ENCODE data around the gene MLKL. TPM values are rescaled to one million over a fixed set of nuclear protein-coding genes. Genes with fewer than 3 reads are reported as not detected.
"Not testable (repeated sequence)": the region's sequence is repeated elsewhere in the genome, so short reads cannot be mapped to it uniquely, and the experiment has no call there.

The MLKL gene
- total and polyA plus RNA-seq, 4 donors = 1.6 to 4.6 (median 3.5) TPM

GRCh38 chr16:74723256-74723655 lies 22.6 kb upstream of the MLKL start:
- Histone ChIP-seq H3K36me3 (ENCODE audit: control insufficient read depth, insufficient read depth, low read length) (peaks cover 3% of the 10 kb centered on the region), H3K27me3 (ENCODE audit: control insufficient read depth, insufficient read depth, low read length) (peaks cover 2% of the 10 kb centered on the region), H3K27ac (ENCODE audit: low read depth, low read length) (no peak overlapping the region), H3K4me1 (ENCODE audit: control insufficient read depth, insufficient read depth, low read length) (peaks cover 31% of the 10 kb centered on the region), H3K9me3 (ENCODE audit: control insufficient read depth, insufficient read depth, low read length) (peaks cover 6% of the 10 kb centered on the region), H3K4me3 (ENCODE audit: low read depth, low read length) (no peak overlapping the region)
- no peak for DNase-seq (ENCODE audit: low read depth in 4 of 6, low spot score in 6 of 6)
- 92% methylated on average over 5 of the region's 7 CpGs for WGBS (ENCODE audit: insufficient coverage)

GRCh38 chr16:74722156-74722555 lies 21.5 kb upstream of the MLKL start:
- not testable (repeated sequence) for DNase-seq (ENCODE audit: low read depth in 4 of 6, low spot score in 6 of 6); H3K27me3 ChIP-seq (ENCODE audit: control insufficient read depth, insufficient read depth, low read length); H3K36me3 ChIP-seq (ENCODE audit: control insufficient read depth, insufficient read depth, low read length); H3K4me3 ChIP-seq (ENCODE audit: low read depth, low read length); H3K9me3 ChIP-seq (ENCODE audit: control insufficient read depth, insufficient read depth, low read length); H3K27ac ChIP-seq (ENCODE audit: low read depth, low read length)
- 88% methylated on average over 2 of the region's 2 CpGs for WGBS (ENCODE audit: insufficient coverage)
- H3K4me1 ChIP-seq (ENCODE audit: control insufficient read depth, insufficient read depth, low read length) = peaks cover 31% of the 10 kb centered on the region

GRCh38 chr16:74721716-74722115 lies 21.1 kb upstream of the MLKL start:
- 90% methylated on average over 11 of the region's 11 CpGs for WGBS (ENCODE audit: insufficient coverage)
- H3K27ac ChIP-seq (ENCODE audit: low read depth, low read length) = no peak overlapping the region

GRCh38 chr16:74720579-74720978 lies 19.9 kb upstream of the MLKL start:
- peaks cover 24% of the 10 kb centered on the region for H3K4me1 ChIP-seq (ENCODE audit: control insufficient read depth, insufficient read depth, low read length)
- H3K27ac ChIP-seq (ENCODE audit: low read depth, low read length) = no peak overlapping the region
- WGBS (ENCODE audit: insufficient coverage) = 80% methylated on average over 3 of the region's 5 CpGs
- no peak overlapping the region for H3K4me3 ChIP-seq (ENCODE audit: low read depth, low read length)
- H3K27me3 ChIP-seq (ENCODE audit: control insufficient read depth, insufficient read depth, low read length) = peaks cover 2% of the 10 kb centered on the region
- peaks cover 3% of the 10 kb centered on the region for H3K36me3 ChIP-seq (ENCODE audit: control insufficient read depth, insufficient read depth, low read length)
- DNase-seq (ENCODE audit: low read depth in 4 of 6, low spot score in 6 of 6) = no peak
- H3K9me3 ChIP-seq (ENCODE audit: control insufficient read depth, insufficient read depth, low read length) = no peaks in the 10 kb centered on the region

More at GRCh38 chr16:74721716-74722115, 21.1 kb upstream of the MLKL start:
- peaks cover 31% of the 10 kb centered on the region for H3K4me1 ChIP-seq (ENCODE audit: control insufficient read depth, insufficient read depth, low read length)
- H3K36me3 ChIP-seq (ENCODE audit: control insufficient read depth, insufficient read depth, low read length) = peaks cover 3% of the 10 kb centered on the region
- no peak for DNase-seq (ENCODE audit: low read depth in 4 of 6, low spot score in 6 of 6)
- H3K27me3 ChIP-seq (ENCODE audit: control insufficient read depth, insufficient read depth, low read length) = peaks cover 2% of the 10 kb centered on the region
- no peak overlapping the region for H3K4me3 ChIP-seq (ENCODE audit: low read depth, low read length)
- peaks cover under 1% of the 10 kb centered on the region for H3K9me3 ChIP-seq (ENCODE audit: control insufficient read depth, insufficient read depth, low read length)

GRCh38 chr16:74718741-74719610 lies 18.3 kb upstream of the MLKL start:
- H3K27me3 ChIP-seq (ENCODE audit: control insufficient read depth, insufficient read depth, low read length) = no peaks in the 10 kb centered on the region
- WGBS (ENCODE audit: insufficient coverage) = 94% methylated on average over 23 of the region's 27 CpGs
- no peak overlapping the region for H3K27ac ChIP-seq (ENCODE audit: low read depth, low read length)
- peaks cover 3% of the 10 kb centered on the region for H3K36me3 ChIP-seq (ENCODE audit: control insufficient read depth, insufficient read depth, low read length)
- H3K4me1 ChIP-seq (ENCODE audit: control insufficient read depth, insufficient read depth, low read length) = peaks cover 8% of the 10 kb centered on the region
- DNase-seq (ENCODE audit: low read depth in 4 of 6, low spot score in 6 of 6) = no peak
- no peaks in the 10 kb centered on the region for H3K9me3 ChIP-seq (ENCODE audit: control insufficient read depth, insufficient read depth, low read length)
- H3K4me3 ChIP-seq (ENCODE audit: low read depth, low read length) = no peak overlapping the region

GRCh38 chr16:74718140-74718539 lies 17.5 kb upstream of the MLKL start:
- no peaks in the 10 kb centered on the region for H3K27me3 ChIP-seq (ENCODE audit: control insufficient read depth, insufficient read depth, low read length)
- H3K9me3 ChIP-seq (ENCODE audit: control insufficient read depth, insufficient read depth, low read length) = no peaks in the 10 kb centered on the region
- H3K4me1 ChIP-seq (ENCODE audit: control insufficient read depth, insufficient read depth, low read length) = peaks cover under 1% of the 10 kb centered on the region
- no peak overlapping the region for H3K4me3 ChIP-seq (ENCODE audit: low read depth, low read length)
- DNase-seq (ENCODE audit: low read depth in 4 of 6, low spot score in 6 of 6) = no peak
- 94% methylated on average over 13 of the region's 13 CpGs for WGBS (ENCODE audit: insufficient coverage)
- H3K36me3 ChIP-seq (ENCODE audit: control insufficient read depth, insufficient read depth, low read length) = peaks cover 3% of the 10 kb centered on the region
- no peak overlapping the region for H3K27ac ChIP-seq (ENCODE audit: low read depth, low read length)

GRCh38 chr16:74717367-74717766 lies 16.7 kb upstream of the MLKL start:
- 75% methylated on average over 7 of the region's 7 CpGs for WGBS (ENCODE audit: insufficient coverage)
- H3K4me1 ChIP-seq (ENCODE audit: control insufficient read depth, insufficient read depth, low read length) = no peaks in the 10 kb centered on the region

GRCh38 chr16:74716355-74716754 lies 15.7 kb upstream of the MLKL start:
- Histone ChIP-seq H3K4me3 (ENCODE audit: low read depth, low read length) (no peak overlapping the region), H3K4me1 (ENCODE audit: control insufficient read depth, insufficient read depth, low read length) (no peaks in the 10 kb centered on the region), H3K36me3 (ENCODE audit: control insufficient read depth, insufficient read depth, low read length) (peaks cover 3% of the 10 kb centered on the region), H3K27me3 (ENCODE audit: control insufficient read depth, insufficient read depth, low read length) (no peaks in the 10 kb centered on the region), H3K9me3 (ENCODE audit: control insufficient read depth, insufficient read depth, low read length) (no peaks in the 10 kb centered on the region), H3K27ac (ENCODE audit: low read depth, low read length) (no peak overlapping the region)
- 85% methylated on average over 14 of the region's 15 CpGs for WGBS (ENCODE audit: insufficient coverage)
- DNase-seq (ENCODE audit: low read depth in 4 of 6, low spot score in 6 of 6) = no peak

More at GRCh38 chr16:74717367-74717766, 16.7 kb upstream of the MLKL start:
- peaks cover 3% of the 10 kb centered on the region for H3K36me3 ChIP-seq (ENCODE audit: control insufficient read depth, insufficient read depth, low read length)
- H3K4me3 ChIP-seq (ENCODE audit: low read depth, low read length) = no peak overlapping the region
- no peaks in the 10 kb centered on the region for H3K27me3 ChIP-seq (ENCODE audit: control insufficient read depth, insufficient read depth, low read length)
- no peaks in the 10 kb centered on the region for H3K9me3 ChIP-seq (ENCODE audit: control insufficient read depth, insufficient read depth, low read length)
- no peak overlapping the region for H3K27ac ChIP-seq (ENCODE audit: low read depth, low read length)
- no peak for DNase-seq (ENCODE audit: low read depth in 4 of 6, low spot score in 6 of 6)

- H3K27ac ChIP-seq (ENCODE audit: low read depth, low read length) = no peak overlapping the region
Measured at GRCh38 chr16:74713876-74714275, 13.2 kb upstream of the MLKL start.

GRCh38 chr16:74713325-74713724 lies 12.7 kb upstream of the MLKL start:
- Histone ChIP-seq H3K36me3 (ENCODE audit: control insufficient read depth, insufficient read depth, low read length) (no peaks in the 10 kb centered on the region), H3K27ac (ENCODE audit: low read depth, low read length) (no peak overlapping the region)
- 61% methylated on average over 10 of the region's 10 CpGs for WGBS (ENCODE audit: insufficient coverage)

More at GRCh38 chr16:74713876-74714275, 13.2 kb upstream of the MLKL start:
- no peak for DNase-seq (ENCODE audit: low read depth in 4 of 6, low spot score in 6 of 6)
- WGBS (ENCODE audit: insufficient coverage) = 92% methylated on average over 8 of the region's 10 CpGs
- no peak overlapping the region for H3K4me3 ChIP-seq (ENCODE audit: low read depth, low read length)
- H3K4me1 ChIP-seq (ENCODE audit: control insufficient read depth, insufficient read depth, low read length) = peaks cover 5% of the 10 kb centered on the region
- no peaks in the 10 kb centered on the region for H3K9me3 ChIP-seq (ENCODE audit: control insufficient read depth, insufficient read depth, low read length)
- peaks cover 2% of the 10 kb centered on the region for H3K36me3 ChIP-seq (ENCODE audit: control insufficient read depth, insufficient read depth, low read length)
- H3K27me3 ChIP-seq (ENCODE audit: control insufficient read depth, insufficient read depth, low read length) = no peaks in the 10 kb centered on the region

More at GRCh38 chr16:74713325-74713724, 12.7 kb upstream of the MLKL start:
- Histone ChIP-seq H3K4me1 (ENCODE audit: control insufficient read depth, insufficient read depth, low read length) (peaks cover 5% of the 10 kb centered on the region), H3K27me3 (ENCODE audit: control insufficient read depth, insufficient read depth, low read length) (no peaks in the 10 kb centered on the region), H3K4me3 (ENCODE audit: low read depth, low read length) (no peak overlapping the region), H3K9me3 (ENCODE audit: control insufficient read depth, insufficient read depth, low read length) (no peaks in the 10 kb centered on the region)
- DNase-seq (ENCODE audit: low read depth in 4 of 6, low spot score in 6 of 6) = no peak

Measured in spinal cord (tissue), 10 donors.